NCI-H146 treated with DMSO at 0.1 percent for 48 hours (cell line): Measurements from ENCODE around the gene PLOD3.

ENCODE experiments used
- DNase-seq: peaks from one replicate; lab custom pipeline; 2025; ENCODE audit not compliant: unreplicated experiment; lab: John Stamatoyannopoulos, UW

PLOD3 gene

DNA sequence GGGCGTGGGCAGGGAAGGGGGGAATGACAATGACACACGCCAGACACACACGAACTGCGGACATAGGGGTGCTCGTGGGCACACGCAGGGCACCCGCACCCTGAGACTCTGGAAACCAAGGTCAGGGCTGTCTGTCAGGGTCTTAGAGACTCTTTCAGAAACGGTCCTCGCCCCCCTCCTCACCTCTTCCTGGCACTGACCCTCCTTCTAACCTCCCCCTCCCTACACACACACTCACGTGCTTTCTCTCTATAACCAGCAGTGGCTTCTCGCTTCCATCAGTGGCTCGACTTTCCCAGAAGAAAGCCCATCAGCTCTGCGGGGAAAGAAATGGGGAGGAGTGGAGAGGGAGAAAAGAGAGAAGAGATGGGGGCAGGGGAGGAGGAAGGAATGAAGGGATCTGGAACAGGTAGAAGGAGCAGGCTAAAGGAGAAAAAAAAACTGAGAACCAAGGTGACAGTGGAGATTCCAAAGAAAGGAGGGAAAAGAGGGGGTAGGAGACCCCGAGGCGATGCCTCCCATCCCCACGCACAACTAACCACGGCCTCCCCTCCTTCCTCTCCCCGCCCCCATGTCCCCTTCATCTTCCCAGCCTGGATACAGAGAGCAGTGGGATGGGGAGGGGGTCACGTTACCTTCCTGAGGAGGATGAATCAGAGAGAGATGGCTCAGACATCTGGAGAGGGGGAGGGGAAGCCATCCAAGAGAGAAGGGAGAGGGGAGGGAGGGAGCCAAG lies 50.3 kb downstream of the PLOD3 start:
- DNase-seq, result no peak

DNA sequence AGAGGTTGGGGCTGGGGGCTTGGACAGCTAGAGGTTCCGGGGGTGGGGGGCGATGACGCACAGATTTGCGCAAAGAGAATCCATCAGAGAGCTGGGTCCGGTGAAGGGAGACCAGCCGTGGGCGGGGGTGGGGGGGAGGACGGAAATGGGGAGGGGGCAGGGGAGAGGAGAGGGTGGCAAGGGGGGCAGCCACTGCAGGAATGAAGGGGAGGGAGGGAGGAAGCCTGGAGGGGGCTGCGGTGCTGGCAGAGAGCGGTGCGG lies 50.8 kb downstream of the PLOD3 start:
- DNase-seq, result no peak

GRCh38 chr7:101165958-101166647 lies 51.3 kb downstream of the PLOD3 start:
- no peak for DNase-seq

DNA sequence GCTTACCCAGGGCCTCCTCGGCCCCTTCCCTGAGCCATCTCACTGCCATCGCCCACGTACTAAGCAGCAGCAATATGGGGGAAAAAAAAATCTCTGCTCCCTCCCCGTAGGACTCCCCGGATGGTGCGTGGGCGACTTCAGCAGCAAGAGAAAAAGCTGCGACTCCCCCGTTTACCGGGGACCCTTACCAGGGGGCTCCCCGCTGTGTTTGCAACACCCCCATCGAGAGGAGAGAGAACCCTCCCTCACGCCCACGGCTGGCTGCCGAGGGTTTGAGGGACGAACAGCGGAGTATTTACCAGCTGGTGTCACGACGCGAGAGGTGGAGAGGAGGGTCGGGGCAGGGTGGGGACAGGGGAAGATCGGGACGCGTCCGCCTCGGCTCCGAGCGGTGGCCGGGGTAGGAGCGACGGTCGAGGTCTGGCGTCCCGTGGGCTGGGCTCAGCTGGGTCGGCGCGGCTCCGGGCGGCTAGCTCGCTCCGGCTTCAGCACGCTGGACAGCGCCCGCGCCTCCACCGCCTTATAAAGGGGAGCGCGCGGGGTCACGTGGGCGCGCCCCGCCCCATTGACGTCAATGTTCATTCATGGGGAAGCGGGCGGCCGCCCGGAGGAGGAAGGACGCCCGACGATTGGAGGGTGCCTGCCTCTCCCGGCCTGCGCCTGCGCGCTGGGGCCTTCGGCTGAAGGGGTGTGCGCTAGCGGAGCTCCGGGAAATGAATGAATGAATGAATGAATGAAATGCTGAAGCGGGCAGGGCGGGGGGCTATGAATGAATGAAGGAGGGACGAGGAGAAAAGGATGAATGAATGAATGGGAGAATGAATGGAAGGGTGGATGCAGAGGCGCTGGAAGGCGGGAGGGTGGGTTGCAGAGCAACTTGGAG lies 52.1 kb downstream of the PLOD3 start, which contains the start of gene VGF:
VGF (minus strand) TSS at position 495 of the 883 bp plus-strand sequence. CDS start 726 bp downstream, outside the sequence.
- DNase-seq, result peak; percentile 80

- DNase-seq, result no peak
Observed at GRCh38 chr7:101164071-101164840, 53.1 kb downstream of the PLOD3 start.

- peak; percentile 75 for DNase-seq
Observed at GRCh38 chr7:101163279-101164070, 53.9 kb downstream of the PLOD3 start.

DNA sequence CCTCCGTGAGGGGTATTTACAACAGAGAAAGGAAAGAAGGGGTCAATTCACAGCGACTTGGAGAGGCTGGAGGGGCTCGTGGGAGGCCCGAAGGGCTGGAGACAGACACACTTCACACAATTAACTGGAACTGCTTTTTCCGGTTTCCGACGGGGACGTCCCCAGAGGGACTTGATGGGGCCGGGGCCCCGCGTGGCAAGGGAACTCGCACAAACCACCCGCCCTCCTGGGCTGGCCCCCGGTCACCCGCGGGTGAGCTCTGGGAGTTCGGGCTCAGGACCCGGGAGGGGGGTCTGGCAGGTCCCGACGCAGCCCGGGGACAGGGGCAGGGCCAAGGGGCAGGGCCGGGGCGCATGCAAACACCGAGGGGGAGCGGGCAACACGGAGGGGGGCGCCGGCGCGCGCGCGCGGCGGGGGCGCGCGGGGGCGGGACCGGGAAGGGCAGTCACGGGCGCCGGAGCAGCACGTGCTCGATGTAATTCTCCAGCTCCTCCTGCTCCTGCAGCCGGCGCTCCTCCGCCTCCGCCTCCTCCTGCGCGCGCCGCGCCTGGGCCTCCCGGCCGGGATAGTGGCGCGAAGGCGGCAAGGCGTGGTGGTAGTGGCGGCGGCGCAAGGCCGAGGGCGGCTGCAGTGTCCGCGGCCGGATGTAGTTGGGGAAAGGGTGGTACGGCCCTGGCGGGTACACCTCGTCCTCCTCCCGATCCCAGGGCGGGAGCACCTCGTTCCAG lies 54.7 kb downstream of the PLOD3 start:
- DNase-seq, result peak; percentile 60

DNA sequence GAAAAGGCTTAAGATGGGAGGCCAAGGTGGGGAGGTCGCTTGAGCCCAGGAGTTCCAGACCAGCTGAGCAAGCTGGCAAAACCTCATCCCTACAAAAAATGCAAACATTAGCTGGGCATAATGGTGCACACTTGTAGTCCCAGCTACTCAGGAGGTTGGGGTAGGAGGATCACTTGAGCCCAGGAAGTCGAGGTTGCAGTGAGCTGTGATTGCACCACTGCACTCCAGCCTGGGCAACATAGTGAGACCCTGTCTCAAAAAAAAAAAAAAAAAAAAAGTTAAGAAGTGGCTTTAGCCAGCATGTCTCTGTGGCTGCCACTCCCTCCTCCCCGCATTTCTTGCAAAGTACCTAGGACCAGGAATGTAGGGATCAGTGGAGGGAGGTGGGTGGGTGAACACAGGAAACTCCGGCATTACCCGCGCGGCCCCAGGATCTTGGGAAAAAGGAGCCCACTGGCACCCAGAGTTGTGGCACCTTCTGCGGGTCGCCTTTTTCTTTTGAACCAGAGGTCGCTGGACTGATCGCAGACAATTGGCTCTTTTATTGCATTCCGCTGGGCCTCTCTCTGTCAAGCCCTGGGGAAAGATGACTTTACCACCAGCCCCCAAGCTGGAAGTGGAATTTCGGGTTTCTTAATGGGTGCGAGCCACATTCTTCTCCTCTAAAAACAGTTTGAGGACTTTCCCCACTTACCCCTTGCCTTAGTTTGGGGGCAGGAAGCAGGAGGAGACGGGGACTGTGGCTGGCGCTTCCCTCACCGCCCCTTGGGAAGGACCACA lies 55.5 kb downstream of the PLOD3 start:
- no peak for DNase-seq

DNA sequence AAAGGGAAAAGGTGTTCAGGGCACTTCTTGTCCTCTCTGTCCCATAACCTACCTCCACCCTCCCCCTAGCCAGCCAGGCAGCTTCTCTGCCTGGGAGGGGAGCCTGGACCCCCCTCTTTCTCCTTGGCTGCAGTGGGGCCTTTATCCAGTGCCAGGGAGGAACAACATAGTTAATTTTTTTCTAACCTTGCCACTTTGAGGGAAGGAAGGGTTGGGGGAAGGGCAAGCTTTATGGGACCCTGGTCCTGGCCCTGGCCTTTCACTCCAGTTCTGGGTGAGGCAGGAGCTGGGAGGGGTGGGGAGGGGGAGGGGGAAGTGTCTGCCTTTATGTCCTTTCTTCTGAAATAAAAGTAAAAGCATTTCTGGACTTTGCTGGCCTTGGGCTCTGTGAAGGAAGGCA lies 56.5 kb downstream of the PLOD3 start:
- no peak for DNase-seq

DNA sequence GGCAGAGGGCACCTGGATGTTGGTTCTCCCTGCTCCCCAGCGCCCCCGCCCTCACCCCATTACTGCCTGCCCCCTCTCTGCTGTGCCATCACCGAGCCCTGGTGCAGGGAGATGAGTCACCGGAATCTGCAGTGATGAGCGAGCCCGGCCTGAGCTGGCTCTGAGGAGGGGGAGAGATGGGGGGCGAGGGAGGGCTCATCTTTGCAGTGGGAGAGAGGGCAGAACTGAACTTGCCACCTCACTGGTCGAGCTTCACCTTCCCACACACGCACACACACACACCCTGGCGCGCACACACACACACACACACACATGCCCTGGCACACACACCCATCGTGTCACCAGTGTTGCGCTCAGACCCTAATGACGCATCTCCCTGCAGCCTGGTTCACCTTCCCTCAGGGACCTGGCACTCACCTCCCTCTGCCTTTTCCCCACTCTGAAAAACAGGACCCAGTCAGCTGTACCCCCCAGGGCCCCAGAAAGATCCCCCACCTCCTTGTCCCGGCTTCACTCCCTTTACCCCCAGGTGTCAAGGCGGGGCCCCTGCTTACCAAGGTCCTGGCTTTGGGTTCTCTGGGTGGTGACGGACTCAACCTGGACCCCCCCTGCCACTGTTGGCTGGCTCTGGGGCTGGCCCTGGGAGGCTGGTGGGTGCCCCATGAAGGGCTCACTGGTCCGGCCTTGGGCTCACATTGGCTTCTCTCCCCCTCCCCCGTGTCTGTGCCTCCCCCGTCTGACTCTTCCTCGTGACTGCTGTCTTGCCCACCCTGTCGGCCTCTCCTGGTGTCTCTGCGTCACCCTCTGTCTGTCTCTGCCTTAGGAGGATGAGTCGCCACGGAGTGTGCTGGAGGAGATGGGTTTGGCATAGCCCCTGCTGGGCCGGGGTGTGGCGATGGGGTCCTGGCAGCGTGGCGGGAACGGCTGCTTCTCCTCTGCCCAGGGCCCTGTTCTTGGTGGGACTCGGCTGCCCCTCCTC lies 57.4 kb downstream of the PLOD3 start:
- no peak for DNase-seq

DNA sequence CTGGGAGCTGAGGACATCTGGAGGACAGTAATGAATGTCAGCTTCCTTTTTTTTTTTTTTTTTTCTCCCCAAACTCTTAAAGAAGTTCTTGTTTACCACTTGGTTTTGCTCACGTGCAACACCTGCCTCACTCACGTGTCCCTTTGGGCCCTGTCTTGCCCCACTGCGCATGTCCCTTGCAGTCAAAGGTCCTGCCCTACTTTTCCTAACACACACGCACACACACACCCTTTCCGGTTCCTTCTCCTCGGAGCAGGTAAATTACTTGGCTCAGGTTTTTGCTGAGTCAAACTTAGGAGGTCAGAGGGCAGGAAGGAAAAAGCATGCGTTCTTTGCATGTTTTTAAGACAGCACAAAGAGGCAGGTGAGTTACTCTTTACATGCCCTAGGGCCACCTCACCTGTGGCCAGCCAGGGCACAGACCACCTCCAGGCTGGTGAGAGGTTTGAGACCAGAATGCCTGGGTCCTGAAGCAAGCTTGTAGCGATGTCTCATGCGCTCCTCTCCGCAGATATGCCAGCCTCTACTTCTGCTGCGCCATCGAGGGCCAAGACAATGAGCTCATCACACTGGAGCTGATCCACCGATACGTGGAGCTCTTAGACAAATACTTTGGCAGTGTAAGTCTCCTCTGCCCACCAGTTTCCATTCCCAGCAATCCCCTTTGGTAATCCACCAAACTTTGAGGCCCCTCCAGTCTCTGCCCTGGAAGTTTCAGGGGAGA lies 60.4 kb downstream of the PLOD3 start:
- no peak for DNase-seq

DNA sequence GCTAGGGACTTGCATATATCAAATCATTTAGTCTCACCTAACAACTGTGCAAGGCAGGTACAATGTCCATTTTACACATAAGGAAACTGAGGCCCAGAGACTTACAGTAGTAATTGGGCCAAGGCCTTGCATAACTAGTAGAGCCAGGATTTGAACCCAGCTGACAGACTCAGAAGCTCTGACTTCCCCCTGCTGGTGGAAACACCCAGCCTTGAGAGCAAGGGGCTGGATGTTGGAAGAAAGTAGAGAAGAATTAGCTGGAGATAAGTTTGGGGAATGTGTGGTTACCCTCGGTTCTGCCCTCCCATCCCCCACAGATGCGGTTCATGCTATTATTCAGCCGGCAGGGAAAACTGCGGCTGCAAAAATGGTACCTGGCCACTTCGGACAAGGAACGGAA lies 61.1 kb downstream of the PLOD3 start:
- DNase-seq, result no peak
